HEK293 (cell line): ENCODE data around the gene ZNF273.
"Not testable (repeated sequence)": the region's sequence is repeated elsewhere in the genome, so short reads cannot be mapped to it uniquely, and the experiment has no call there.

Source experiments
- CTCF ChIA-PET: fragments of 350-600 bp; formaldehyde crosslinking; extraction: SDS; loops from one replicate; lab custom pipeline; 2021; ENCODE audit warnings: antibody characterized with exemption; lab: Yijun Ruan, JAX
- POLR2A ChIA-PET: fragments of 300-600 bp; formaldehyde crosslinking; extraction: SDS; loops from one replicate; lab custom pipeline; 2020; ENCODE audit warnings: antibody characterized with exemption, inconsistent platforms; lab: Yijun Ruan, JAX
- H3K27ac ChIP-seq: fragments of 200-500 bp; sonication (Bioruptor generic); 2 replicates; pipeline ENCODE4 v1.5.1; 2014; ENCODE audit warnings: low read depth, low read length, control low read depth, inconsistent platforms; ENCODE audit errors: extremely low read depth
- H3K36me3 ChIP-seq, 2 experiments: fragments of 200-500 bp in 1 of 2; sonication (Bioruptor generic) in 1 of 2; 1 replicate in 1 of 2; 2 replicates in 1 of 2; pipeline ENCODE4 v1.5.1; 2014 to 2017; ENCODE audit warnings: inconsistent platforms in 2 of 2, low read length in 2 of 2; ENCODE audit not compliant: control insufficient read depth in 2 of 2, insufficient read depth in 1 of 2
- H3K4me1 ChIP-seq: fragments of 200-500 bp; sonication (Bioruptor generic); 2 replicates; pipeline ENCODE4 v1.5.1; 2014; ENCODE audit warnings: mild to moderate bottlenecking, low read length, inconsistent platforms; ENCODE audit not compliant: control insufficient read depth, insufficient read depth
- H3K4me3 ChIP-seq: 2 replicates; pipeline ENCODE4 v1.5.1; 2011; ENCODE audit warnings: low read depth, mild to moderate bottlenecking, control low read depth, low read length, moderate library complexity
- H3K9me3 ChIP-seq: fragments of 200-500 bp; sonication (Bioruptor generic); 2 replicates; pipeline ENCODE4 v1.5.1; 2014; ENCODE audit warnings: low read depth, low read length, inconsistent platforms; ENCODE audit not compliant: control insufficient read depth, insufficient read depth
- GLIS2 ChIP-seq: fragments of 450-650 bp; formaldehyde crosslinking; IDR thresholded peaks from 2 replicates; pipeline ENCODE4 v1.5.1; 2016; ENCODE audit warnings: missing biosample characterization, missing genetic modification characterization
- KLF7 ChIP-seq: fragments of 450-650 bp; formaldehyde crosslinking; IDR thresholded peaks from 2 replicates; pipeline ENCODE4 v1.5.1; 2016; ENCODE audit warnings: missing biosample characterization, missing genetic modification characterization, borderline replicate concordance
- ZIC2 ChIP-seq: fragments of 450-650 bp; formaldehyde crosslinking; IDR thresholded peaks from 2 replicates; pipeline ENCODE4 v1.5.1; 2016; ENCODE audit warnings: missing biosample characterization, missing genetic modification characterization
- ZNF350 ChIP-seq: fragments of 450-650 bp; formaldehyde crosslinking; IDR thresholded peaks from 2 replicates; pipeline ENCODE4 v1.5.0; 2017; ENCODE audit warnings: missing biosample characterization, mild to moderate bottlenecking, missing genetic modification characterization
- ZNF366 ChIP-seq: fragments of 450-650 bp; formaldehyde crosslinking; conservative IDR thresholded peaks from 2 replicates; pipeline ENCODE4 v1.5.1; 2016; ENCODE audit warnings: missing biosample characterization, missing genetic modification characterization
- ZNF473 ChIP-seq: fragments of 450-650 bp; formaldehyde crosslinking; IDR thresholded peaks from 2 replicates; pipeline ENCODE4 v1.5.1; 2017; ENCODE audit warnings: missing biosample characterization, missing genetic modification characterization
- ZNF561 ChIP-seq: fragments of 450-650 bp; IDR thresholded peaks from 2 replicates; pipeline ENCODE4 v1.5.1; 2018; ENCODE audit warnings: missing biosample characterization, missing genetic modification characterization, borderline replicate concordance
- ZNF837 ChIP-seq: fragments of 450-650 bp; formaldehyde crosslinking; IDR thresholded peaks from 2 replicates; pipeline ENCODE4 v1.5.1; 2016; ENCODE audit warnings: missing biosample characterization, missing genetic modification characterization
- ZXDB ChIP-seq: fragments of 450-650 bp; formaldehyde crosslinking; IDR thresholded peaks from 2 replicates; pipeline ENCODE4 v1.5.1; 2016; ENCODE audit warnings: missing biosample characterization, missing genetic modification characterization
- TF ChIP-seq, protein P1 (sequence below): fragments of 450-650 bp; formaldehyde crosslinking; IDR thresholded peaks from 2 replicates; pipeline ENCODE4 v1.5.1; 2017; ENCODE audit warnings: missing biosample characterization, missing genetic modification characterization
- TF ChIP-seq, protein P2 (sequence below): fragments of 450-650 bp; formaldehyde crosslinking; IDR thresholded peaks from 2 replicates; pipeline ENCODE4 v1.5.1; 2017; ENCODE audit warnings: missing biosample characterization, missing genetic modification characterization
- TF ChIP-seq, protein P3 (sequence below): fragments of 450-650 bp; formaldehyde crosslinking; IDR thresholded peaks from 2 replicates; pipeline ENCODE4 v1.5.1; 2017; ENCODE audit warnings: missing biosample characterization, missing genetic modification characterization
- TF ChIP-seq, protein P4 (sequence below): fragments of 450-650 bp; formaldehyde crosslinking; IDR thresholded peaks from 2 replicates; pipeline ENCODE4 v1.5.1; 2016; ENCODE audit warnings: missing biosample characterization, missing genetic modification characterization

Gene ZNF273

DNA sequence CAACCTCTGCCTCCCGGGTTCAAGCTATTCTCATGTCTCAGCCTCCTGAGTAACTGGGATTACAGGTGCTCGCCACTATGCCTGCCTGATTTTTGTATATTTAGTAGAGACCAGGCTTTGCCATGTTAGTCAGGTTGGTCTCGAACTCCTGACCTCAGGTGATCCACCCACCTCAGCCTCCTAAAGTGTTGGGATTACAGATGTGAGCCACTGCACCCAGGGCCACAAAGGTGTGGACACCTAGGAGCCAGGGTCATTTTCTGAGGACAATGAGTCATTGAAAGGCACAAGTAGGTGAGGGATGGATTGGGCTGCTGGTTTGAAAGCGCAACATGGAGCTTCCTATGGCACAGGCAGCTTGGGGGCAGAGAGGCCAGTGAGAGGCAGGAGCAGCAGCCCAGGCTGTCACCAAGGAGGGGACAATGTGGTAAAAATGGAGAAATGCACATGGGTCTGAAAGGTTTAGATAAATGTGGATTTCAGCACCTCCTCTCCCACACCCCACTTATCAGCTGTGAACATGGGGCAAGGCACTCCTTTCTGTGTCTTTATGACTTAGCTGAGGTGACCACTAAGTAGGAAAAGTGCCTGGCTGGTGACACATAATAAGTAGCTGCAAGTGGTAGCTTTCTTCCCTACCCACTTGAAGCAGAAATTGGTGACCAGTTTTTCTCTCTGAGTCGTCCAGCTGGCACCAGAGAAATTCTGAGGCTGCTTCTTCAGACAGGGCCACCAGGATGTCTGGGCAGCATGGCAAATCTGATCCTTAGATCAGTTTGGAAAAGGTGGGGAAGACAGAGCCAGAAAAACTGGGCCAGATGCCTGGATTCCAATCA lies 41.8 kb downstream of the ZNF273 start:
- H3K4me3 ChIP-seq, H3K27ac ChIP-seq, POLR2A ChIA-PET: not testable (repeated sequence)

DNA sequence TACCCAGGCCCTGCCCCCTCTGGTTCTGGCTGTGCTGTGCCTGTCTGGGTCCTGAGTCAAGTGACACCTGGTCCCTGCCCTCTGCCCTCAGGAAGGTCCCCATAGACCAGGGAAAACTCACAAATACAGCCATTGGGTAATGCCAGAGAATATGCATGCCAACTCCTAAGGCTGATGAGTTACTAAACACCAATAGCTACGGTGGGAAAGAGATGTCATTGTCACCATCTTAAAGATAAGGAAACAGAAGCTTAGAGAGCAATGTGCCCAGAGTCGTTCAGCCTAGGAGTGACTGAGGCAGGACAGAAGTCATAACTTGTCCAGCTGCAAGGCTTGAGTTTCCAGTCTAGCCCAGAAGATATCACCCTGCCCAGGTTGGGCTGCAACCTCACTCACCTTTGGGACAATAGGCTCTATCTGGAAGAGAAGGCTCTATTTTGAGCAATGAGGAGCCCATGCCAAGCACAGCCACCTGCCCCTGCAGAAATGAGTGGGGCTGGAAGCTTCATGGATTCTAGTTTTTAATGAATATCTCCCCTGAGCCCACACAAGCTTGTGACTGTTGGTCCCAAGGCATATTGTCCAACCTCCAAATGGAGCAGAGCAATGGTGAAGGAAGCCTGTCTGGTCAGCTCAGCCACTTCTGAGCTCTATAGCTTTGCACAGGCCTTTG lies 42.6 kb downstream of the ZNF273 start:
- H3K4me1 ChIP-seq, result no peaks in the 10 kb centered on the region
- ChIA-PET CTCF (interaction anchor here (0.6 kb wide), 1 partner anchor 652 kb away, joined by 3 read pairs; no protein-coding TSS in a partner anchor), POLR2A (no interaction called here)
- H3K9me3 ChIP-seq, result no peaks in the 10 kb centered on the region
- no peaks in the 10 kb centered on the region for H3K36me3 ChIP-seq
- no peak overlapping the region for H3K27ac ChIP-seq
- TF ChIP-seq ZNF473 (tag by site-specific recombination) (no peak), ZNF837 (tag by site-specific recombination) (no peak), ZNF366 (tag by site-specific recombination) (no peak), ZNF350 (tag by site-specific recombination) (no peak), ZIC2 (tag by site-specific recombination) (no peak), ZXDB (tag by site-specific recombination) (no peak), GLIS2 (no peak), KLF7 (tag by site-specific recombination) (no peak), ZNF561 (tag by site-specific recombination) (no peak)
- TF ChIP-seq, protein P1, sequence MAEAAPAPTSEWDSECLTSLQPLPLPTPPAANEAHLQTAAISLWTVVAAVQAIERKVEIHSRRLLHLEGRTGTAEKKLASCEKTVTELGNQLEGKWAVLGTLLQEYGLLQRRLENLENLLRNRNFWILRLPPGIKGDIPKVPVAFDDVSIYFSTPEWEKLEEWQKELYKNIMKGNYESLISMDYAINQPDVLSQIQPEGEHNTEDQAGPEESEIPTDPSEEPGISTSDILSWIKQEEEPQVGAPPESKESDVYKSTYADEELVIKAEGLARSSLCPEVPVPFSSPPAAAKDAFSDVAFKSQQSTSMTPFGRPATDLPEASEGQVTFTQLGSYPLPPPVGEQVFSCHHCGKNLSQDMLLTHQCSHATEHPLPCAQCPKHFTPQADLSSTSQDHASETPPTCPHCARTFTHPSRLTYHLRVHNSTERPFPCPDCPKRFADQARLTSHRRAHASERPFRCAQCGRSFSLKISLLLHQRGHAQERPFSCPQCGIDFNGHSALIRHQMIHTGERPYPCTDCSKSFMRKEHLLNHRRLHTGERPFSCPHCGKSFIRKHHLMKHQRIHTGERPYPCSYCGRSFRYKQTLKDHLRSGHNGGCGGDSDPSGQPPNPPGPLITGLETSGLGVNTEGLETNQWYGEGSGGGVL (tag by site-specific recombination), result no peak
- TF ChIP-seq, protein P2, sequence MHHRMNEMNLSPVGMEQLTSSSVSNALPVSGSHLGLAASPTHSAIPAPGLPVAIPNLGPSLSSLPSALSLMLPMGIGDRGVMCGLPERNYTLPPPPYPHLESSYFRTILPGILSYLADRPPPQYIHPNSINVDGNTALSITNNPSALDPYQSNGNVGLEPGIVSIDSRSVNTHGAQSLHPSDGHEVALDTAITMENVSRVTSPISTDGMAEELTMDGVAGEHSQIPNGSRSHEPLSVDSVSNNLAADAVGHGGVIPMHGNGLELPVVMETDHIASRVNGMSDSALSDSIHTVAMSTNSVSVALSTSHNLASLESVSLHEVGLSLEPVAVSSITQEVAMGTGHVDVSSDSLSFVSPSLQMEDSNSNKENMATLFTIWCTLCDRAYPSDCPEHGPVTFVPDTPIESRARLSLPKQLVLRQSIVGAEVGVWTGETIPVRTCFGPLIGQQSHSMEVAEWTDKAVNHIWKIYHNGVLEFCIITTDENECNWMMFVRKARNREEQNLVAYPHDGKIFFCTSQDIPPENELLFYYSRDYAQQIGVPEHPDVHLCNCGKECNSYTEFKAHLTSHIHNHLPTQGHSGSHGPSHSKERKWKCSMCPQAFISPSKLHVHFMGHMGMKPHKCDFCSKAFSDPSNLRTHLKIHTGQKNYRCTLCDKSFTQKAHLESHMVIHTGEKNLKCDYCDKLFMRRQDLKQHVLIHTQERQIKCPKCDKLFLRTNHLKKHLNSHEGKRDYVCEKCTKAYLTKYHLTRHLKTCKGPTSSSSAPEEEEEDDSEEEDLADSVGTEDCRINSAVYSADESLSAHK, result no peak
- TF ChIP-seq, protein P3, sequence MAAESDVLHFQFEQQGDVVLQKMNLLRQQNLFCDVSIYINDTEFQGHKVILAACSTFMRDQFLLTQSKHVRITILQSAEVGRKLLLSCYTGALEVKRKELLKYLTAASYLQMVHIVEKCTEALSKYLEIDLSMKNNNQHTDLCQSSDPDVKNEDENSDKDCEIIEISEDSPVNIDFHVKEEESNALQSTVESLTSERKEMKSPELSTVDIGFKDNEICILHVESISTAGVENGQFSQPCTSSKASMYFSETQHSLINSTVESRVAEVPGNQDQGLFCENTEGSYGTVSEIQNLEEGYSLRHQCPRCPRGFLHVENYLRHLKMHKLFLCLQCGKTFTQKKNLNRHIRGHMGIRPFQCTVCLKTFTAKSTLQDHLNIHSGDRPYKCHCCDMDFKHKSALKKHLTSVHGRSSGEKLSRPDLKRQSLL (tag by site-specific recombination), result no peak
- TF ChIP-seq, protein P4, sequence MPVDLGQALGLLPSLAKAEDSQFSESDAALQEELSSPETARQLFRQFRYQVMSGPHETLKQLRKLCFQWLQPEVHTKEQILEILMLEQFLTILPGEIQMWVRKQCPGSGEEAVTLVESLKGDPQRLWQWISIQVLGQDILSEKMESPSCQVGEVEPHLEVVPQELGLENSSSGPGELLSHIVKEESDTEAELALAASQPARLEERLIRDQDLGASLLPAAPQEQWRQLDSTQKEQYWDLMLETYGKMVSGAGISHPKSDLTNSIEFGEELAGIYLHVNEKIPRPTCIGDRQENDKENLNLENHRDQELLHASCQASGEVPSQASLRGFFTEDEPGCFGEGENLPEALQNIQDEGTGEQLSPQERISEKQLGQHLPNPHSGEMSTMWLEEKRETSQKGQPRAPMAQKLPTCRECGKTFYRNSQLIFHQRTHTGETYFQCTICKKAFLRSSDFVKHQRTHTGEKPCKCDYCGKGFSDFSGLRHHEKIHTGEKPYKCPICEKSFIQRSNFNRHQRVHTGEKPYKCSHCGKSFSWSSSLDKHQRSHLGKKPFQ (tag by site-specific recombination), result no peak
- H3K4me3 ChIP-seq, result no peak overlapping the region

More for the DNA sequence above, 41.8 kb downstream of the ZNF273 start:
- not testable (repeated sequence) for H3K36me3 ChIP-seq, H3K9me3 ChIP-seq, H3K4me1 ChIP-seq
- CTCF ChIA-PET, result interaction anchor here (0.6 kb wide), 1 partner anchor 651 kb away, joined by 3 read pairs; no protein-coding TSS in a partner anchor
